ENCODE data around the gene NME3.

The NME3 gene

GRCh38 chr16:1729026-1729425 is 42.3 kb downstream of the NME3 start:
- DNase-seq = no peak
- no peaks in the 10 kb centered on the region for H3K27me3 ChIP-seq (replicated peaks)
- no peak overlapping the region for H3K4me3 ChIP-seq (ENCODE audit: low read depth, low read length)
- TF ChIP-seq CTCF (IDR thresholded peaks at IDR 0.05; ENCODE audit: low read depth, low read length, missing control alignments) = no peak
- H3K27ac ChIP-seq = no peak overlapping the region
- in situ Hi-C loops (cut with HindIII; ENCODE audit: low pct_ligation_motif_present, low sequenced_read_pairs) = no loop called here
- H3K36me3 ChIP-seq (replicated peaks) = peaks cover 50% of the 10 kb centered on the region

GRCh38 chr16:1727651-1728624 is 43.4 kb downstream of the NME3 start:
- Histone ChIP-seq H3K27me3 (replicated peaks) (no peaks in the 10 kb centered on the region), H3K36me3 (replicated peaks) (peaks cover 43% of the 10 kb centered on the region), H3K27ac (no peak overlapping the region), H3K4me3 (ENCODE audit: low read depth, low read length) (no peak overlapping the region)
- in situ Hi-C loops (cut with HindIII; ENCODE audit: low pct_ligation_motif_present, low sequenced_read_pairs) = no loop called here
- TF ChIP-seq CTCF (IDR thresholded peaks at IDR 0.05; ENCODE audit: low read depth, low read length, missing control alignments) = no peak
- no peak for DNase-seq

DNA sequence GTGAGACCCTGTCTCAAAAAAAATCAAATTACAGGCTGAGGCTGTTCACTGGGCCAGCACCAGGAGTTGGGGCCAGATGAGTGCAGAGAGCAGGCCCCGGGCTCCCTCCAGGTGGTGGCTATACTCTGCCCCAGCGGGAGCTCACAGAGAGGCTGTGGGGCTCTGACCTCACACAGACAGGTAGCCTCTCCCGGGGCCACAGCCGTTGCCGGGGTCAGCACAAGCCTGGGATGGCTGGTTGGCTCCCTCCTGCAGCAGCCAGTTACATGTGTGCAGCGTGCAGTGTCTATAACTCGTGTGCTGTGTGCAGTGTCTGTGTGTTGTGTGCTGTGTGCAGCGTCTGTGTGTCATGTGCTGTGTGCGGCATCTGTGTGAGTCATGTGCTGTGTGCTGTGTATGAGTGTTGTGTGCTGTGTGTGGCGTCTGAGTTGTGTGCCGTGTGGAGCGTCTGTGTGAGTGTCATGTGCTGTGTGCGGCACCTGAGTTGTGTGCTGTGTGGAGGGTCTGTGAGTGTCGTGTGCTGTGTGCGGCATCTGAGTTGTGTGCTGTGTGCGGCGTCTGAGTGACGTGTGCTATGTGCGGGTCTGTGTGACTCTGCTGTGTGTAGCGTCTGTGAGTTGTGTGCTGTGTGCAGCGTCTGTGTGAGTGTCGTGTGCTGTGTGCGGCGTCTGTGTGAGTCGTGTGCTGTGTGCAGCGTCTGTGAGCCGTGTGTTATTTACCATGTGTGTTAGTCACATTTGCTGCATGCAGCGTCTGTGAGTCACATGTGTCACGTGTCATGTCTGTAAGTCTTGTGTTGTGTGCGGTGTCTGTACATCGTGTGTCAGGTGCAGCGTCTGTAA is 44.5 kb downstream of the NME3 start:
- TF ChIP-seq CTCF (IDR thresholded peaks at IDR 0.05; ENCODE audit: low read depth, low read length, missing control alignments) = no peak
- no peak overlapping the region for H3K4me3 ChIP-seq (ENCODE audit: low read depth, low read length)
- in situ Hi-C loops (cut with HindIII; ENCODE audit: low pct_ligation_motif_present, low sequenced_read_pairs) = no loop called here
- peaks cover 43% of the 10 kb centered on the region for H3K36me3 ChIP-seq (replicated peaks)
- DNase-seq = no peak
- H3K27me3 ChIP-seq (replicated peaks) = no peaks in the 10 kb centered on the region
- H3K27ac ChIP-seq = no peak overlapping the region

- in situ Hi-C loops (cut with HindIII; ENCODE audit: low pct_ligation_motif_present, low sequenced_read_pairs) = no loop called here
- H3K27me3 ChIP-seq (replicated peaks) = no peaks in the 10 kb centered on the region
- DNase-seq = no peak
- H3K4me3 ChIP-seq (ENCODE audit: low read depth, low read length) = no peak overlapping the region
- TF ChIP-seq CTCF (IDR thresholded peaks at IDR 0.05; ENCODE audit: low read depth, low read length, missing control alignments) = no peak
- H3K36me3 ChIP-seq (replicated peaks) = peaks cover 33% of the 10 kb centered on the region
- H3K27ac ChIP-seq = no peak overlapping the region
These were observed 46.9 kb downstream of the NME3 start for GRCh38 chr16:1724491-1724890.

- DNase-seq = peak; percentile 49
- TF ChIP-seq CTCF (IDR thresholded peaks at IDR 0.05; ENCODE audit: low read depth, low read length, missing control alignments) = peak; percentile 79
- in situ Hi-C loops (cut with HindIII; ENCODE audit: low pct_ligation_motif_present, low sequenced_read_pairs) = no loop called here
- peaks cover 26% of the 10 kb centered on the region for H3K36me3 ChIP-seq (replicated peaks)
- H3K4me3 ChIP-seq (ENCODE audit: low read depth, low read length) = no peak overlapping the region
- no peaks in the 10 kb centered on the region for H3K27me3 ChIP-seq (replicated peaks)
- H3K27ac ChIP-seq = no peak overlapping the region
These were observed 47.7 kb downstream of the NME3 start for GRCh38 chr16:1723450-1724147.
